Astrocyte (in vitro differentiated cells and primary cell): ENCODE measurements around the gene C1QL1. TPM values are rescaled to one million over a fixed set of nuclear protein-coding genes. Genes with fewer than 3 reads are reported as not detected.

Experiments
- DNase-seq: peaks from one replicate; pipeline ENCODE4 v3.0.0-alpha.2; 2010; ENCODE audit warnings: low read depth
- FAIRE-seq: peaks from 2 replicates; lab custom pipeline; 2011; peaks lifted over from hg19 to GRCh38; lab: Jason Lieb, UNC
- H2AFZ ChIP-seq: 2 replicates; pipeline ENCODE4 v1.6.0; 2012; ENCODE audit warnings: low read depth, low read length, inconsistent platforms
- H3K27ac ChIP-seq: 2 replicates; pipeline ENCODE4 v1.5.1; 2011; ENCODE audit warnings: low read depth, low read length, inconsistent platforms
- H3K27me3 ChIP-seq: 2 replicates; pipeline ENCODE4 v1.6.0; 2011; ENCODE audit warnings: low read length, inconsistent platforms; ENCODE audit not compliant: insufficient read depth
- H3K36me3 ChIP-seq: 2 replicates; pipeline ENCODE4 v1.5.1; 2011; ENCODE audit warnings: low read length, inconsistent platforms; ENCODE audit not compliant: insufficient read depth
- H3K4me1 ChIP-seq: 2 replicates; pipeline ENCODE4 v1.5.1; 2011; ENCODE audit warnings: low read length, inconsistent platforms; ENCODE audit not compliant: insufficient read depth
- H3K4me2 ChIP-seq: 2 replicates; pipeline ENCODE4 v1.6.0; 2012; ENCODE audit warnings: low read length, inconsistent platforms
- H3K4me3 ChIP-seq: 2 replicates; pipeline ENCODE4 v1.5.1; 2011; ENCODE audit warnings: low read depth, mild to moderate bottlenecking, low read length, inconsistent platforms; ENCODE audit not compliant: insufficient read depth
- H3K79me2 ChIP-seq: 2 replicates; pipeline ENCODE4 v1.6.0; 2012; ENCODE audit warnings: mild to moderate bottlenecking, low read length, inconsistent platforms; ENCODE audit not compliant: insufficient read depth
- H3K9ac ChIP-seq: 2 replicates; pipeline ENCODE4 v1.6.0; 2012; ENCODE audit warnings: mild to moderate bottlenecking, low read length, inconsistent platforms
- H3K9me3 ChIP-seq: 2 replicates; pipeline ENCODE4 v1.5.1; 2012; ENCODE audit warnings: low read depth, mild to moderate bottlenecking, low read length, inconsistent platforms; ENCODE audit not compliant: insufficient read depth
- H4K20me1 ChIP-seq: 2 replicates; pipeline ENCODE4 v1.6.0; 2012; ENCODE audit warnings: low read length, inconsistent platforms; ENCODE audit not compliant: insufficient read depth
- H3K27ac Mint-ChIP-seq: one replicate; pipeline ENCODE4 v1.8.0; 2021; ENCODE audit warnings: mild to moderate bottlenecking, mixed read lengths; ENCODE audit not compliant: unreplicated experiment
- H3K27me3 Mint-ChIP-seq: one replicate; pipeline ENCODE4 v1.8.0; 2021; ENCODE audit warnings: low read depth, mixed read lengths; ENCODE audit not compliant: unreplicated experiment
- H3K36me3 Mint-ChIP-seq: one replicate; pipeline ENCODE4 v1.8.0; 2021; ENCODE audit warnings: low read depth, mixed read lengths; ENCODE audit not compliant: unreplicated experiment
- H3K4me1 Mint-ChIP-seq: one replicate; pipeline ENCODE4 v1.8.0; 2021; ENCODE audit warnings: low read depth, mixed read lengths; ENCODE audit not compliant: unreplicated experiment
- H3K4me3 Mint-ChIP-seq: one replicate; pipeline ENCODE4 v1.8.0; 2021; ENCODE audit warnings: mild to moderate bottlenecking, moderate library complexity, mixed read lengths; ENCODE audit not compliant: unreplicated experiment
- H3K9me3 Mint-ChIP-seq: one replicate; pipeline ENCODE4 v1.8.0; 2021; ENCODE audit warnings: mild to moderate bottlenecking, mixed read lengths; ENCODE audit not compliant: unreplicated experiment
- CTCF ChIP-seq: IDR thresholded peaks from 2 replicates; pipeline ENCODE4 v1.5.1; 2011; ENCODE audit warnings: low read depth, mild to moderate bottlenecking, inconsistent platforms, low read length, moderate library complexity; ENCODE audit not compliant: insufficient read depth
- EZH2 ChIP-seq: IDR thresholded peaks from 2 replicates; pipeline ENCODE4 v1.6.1; 2012; ENCODE audit warnings: mild to moderate bottlenecking, low read length, inconsistent platforms; ENCODE audit not compliant: insufficient read depth
- total RNA-seq: library from RNA; stranded (reverse); gene quantifications from 2 replicates; pipeline ENCODE4 v1.2.1, GENCODE V29; 2021

Gene C1QL1
- total RNA-seq, 1 donor from 2014 or later = not detected

GRCh38 chr17:45013021-45013997, 45.2 kb upstream of the C1QL1 start:
- Mint-ChIP-seq H3K27ac (no peak overlapping the region), H3K9me3 (no peaks in the 10 kb centered on the region)
- no peak for DNase-seq

GRCh38 chr17:45011767-45012166, 43.7 kb upstream of the C1QL1 start:
- TF ChIP-seq CTCF (no peak), EZH2 (no peak)

More at GRCh38 chr17:45013021-45013997, 45.2 kb upstream of the C1QL1 start:
- H3K9me3 ChIP-seq = no peaks in the 10 kb centered on the region
- no peaks in the 10 kb centered on the region for H3K4me1 ChIP-seq
- H3K27me3 ChIP-seq = no peaks in the 10 kb centered on the region
- no peak overlapping the region for H3K9ac ChIP-seq
- H3K27ac ChIP-seq = no peak overlapping the region
- H3K27me3 Mint-ChIP-seq = peaks cover 38% of the 10 kb centered on the region
- no peaks in the 10 kb centered on the region for H3K79me2 ChIP-seq
- no peak overlapping the region for H3K4me3 ChIP-seq
- H3K4me3 Mint-ChIP-seq = no peak overlapping the region
- no peak for TF ChIP-seq EZH2
- TF ChIP-seq CTCF = no peak
- no peak for FAIRE-seq
- no peaks in the 10 kb centered on the region for H3K36me3 ChIP-seq
- no peaks in the 10 kb centered on the region for H3K36me3 Mint-ChIP-seq
- no peaks in the 10 kb centered on the region for H3K4me1 Mint-ChIP-seq
- H2AFZ ChIP-seq = no peak overlapping the region
- no peaks in the 10 kb centered on the region for H4K20me1 ChIP-seq
- peak overlapping the region; percentile 36 for H3K4me2 ChIP-seq

More at GRCh38 chr17:45011767-45012166, 43.7 kb upstream of the C1QL1 start:
- FAIRE-seq = no peak
- Histone ChIP-seq H2AFZ (no peak overlapping the region), H3K36me3 (no peaks in the 10 kb centered on the region), H3K27ac (no peak overlapping the region), H3K4me3 (no peak overlapping the region), H3K9ac (no peak overlapping the region), H4K20me1 (no peaks in the 10 kb centered on the region), H3K79me2 (no peaks in the 10 kb centered on the region), H3K27me3 (peaks cover 2% of the 10 kb centered on the region), H3K4me1 (no peaks in the 10 kb centered on the region), H3K9me3 (no peaks in the 10 kb centered on the region), H3K4me2 (no peak overlapping the region)
- Mint-ChIP-seq H3K36me3 (no peaks in the 10 kb centered on the region), H3K27ac (no peak overlapping the region), H3K9me3 (no peaks in the 10 kb centered on the region), H3K4me1 (no peaks in the 10 kb centered on the region), H3K4me3 (no peak overlapping the region), H3K27me3 (peaks cover 49% of the 10 kb centered on the region)
- DNase-seq = no peak
